ENCODE data around the gene IFT27. TPM values are rescaled to one million over a fixed set of nuclear protein-coding genes. Genes with fewer than 3 reads are reported as not detected.
"Not testable (repeated sequence)": the region's sequence is repeated elsewhere in the genome, so short reads cannot be mapped to it uniquely, and the experiment has no call there.

IFT27 gene
- total and polyA plus RNA-seq, 12 donors, result 19.6 to 63.6 (median 26.3) TPM

DNA sequence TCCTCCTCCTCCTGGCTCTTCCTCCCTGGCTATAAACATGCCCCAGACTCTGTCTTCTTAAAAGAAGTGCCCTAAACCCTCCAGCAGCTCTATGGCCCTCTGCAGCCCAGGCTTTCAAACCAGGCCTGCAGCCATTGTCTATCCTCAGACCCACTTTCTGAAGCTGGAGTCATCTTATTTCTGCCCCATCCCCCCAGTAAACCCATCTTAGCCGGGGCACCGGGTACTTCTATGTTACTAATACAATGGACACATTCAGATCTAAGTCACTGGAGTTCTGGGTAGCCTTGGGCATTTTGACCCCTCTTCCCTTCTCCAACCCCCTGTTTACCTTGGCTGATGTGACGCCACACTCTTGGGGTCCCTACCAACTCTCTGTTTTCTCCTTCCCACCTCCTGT lies 42.6 kb downstream of the IFT27 start:
- H3K4me1 ChIP-seq, result peaks cover 0 to 11% (median 0%) of the 10 kb centered on the region in 9 donors
- no peak overlapping the region for H3K27ac ChIP-seq
- ATAC-seq (no peak), DNase-seq (no peak)
- H3K36me3 ChIP-seq, result no peaks in the 10 kb centered on the region
- intact Hi-C loops (cut with DNase I), result no loop called here
- H3K4me3 ChIP-seq, result no peak overlapping the region
- peaks cover 0 to 57% (median 34%) of the 10 kb centered on the region in 7 donors for H3K27me3 ChIP-seq
- TF ChIP-seq, protein P1, sequence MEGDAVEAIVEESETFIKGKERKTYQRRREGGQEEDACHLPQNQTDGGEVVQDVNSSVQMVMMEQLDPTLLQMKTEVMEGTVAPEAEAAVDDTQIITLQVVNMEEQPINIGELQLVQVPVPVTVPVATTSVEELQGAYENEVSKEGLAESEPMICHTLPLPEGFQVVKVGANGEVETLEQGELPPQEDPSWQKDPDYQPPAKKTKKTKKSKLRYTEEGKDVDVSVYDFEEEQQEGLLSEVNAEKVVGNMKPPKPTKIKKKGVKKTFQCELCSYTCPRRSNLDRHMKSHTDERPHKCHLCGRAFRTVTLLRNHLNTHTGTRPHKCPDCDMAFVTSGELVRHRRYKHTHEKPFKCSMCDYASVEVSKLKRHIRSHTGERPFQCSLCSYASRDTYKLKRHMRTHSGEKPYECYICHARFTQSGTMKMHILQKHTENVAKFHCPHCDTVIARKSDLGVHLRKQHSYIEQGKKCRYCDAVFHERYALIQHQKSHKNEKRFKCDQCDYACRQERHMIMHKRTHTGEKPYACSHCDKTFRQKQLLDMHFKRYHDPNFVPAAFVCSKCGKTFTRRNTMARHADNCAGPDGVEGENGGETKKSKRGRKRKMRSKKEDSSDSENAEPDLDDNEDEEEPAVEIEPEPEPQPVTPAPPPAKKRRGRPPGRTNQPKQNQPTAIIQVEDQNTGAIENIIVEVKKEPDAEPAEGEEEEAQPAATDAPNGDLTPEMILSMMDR (IDR thresholded peaks at IDR 0.05), result no peak
- no peaks in the 10 kb centered on the region for H3K9me3 ChIP-seq
- 77 to 87% methylated on average over 3 of the region's 3 CpGs for WGBS, 2 donors

DNA sequence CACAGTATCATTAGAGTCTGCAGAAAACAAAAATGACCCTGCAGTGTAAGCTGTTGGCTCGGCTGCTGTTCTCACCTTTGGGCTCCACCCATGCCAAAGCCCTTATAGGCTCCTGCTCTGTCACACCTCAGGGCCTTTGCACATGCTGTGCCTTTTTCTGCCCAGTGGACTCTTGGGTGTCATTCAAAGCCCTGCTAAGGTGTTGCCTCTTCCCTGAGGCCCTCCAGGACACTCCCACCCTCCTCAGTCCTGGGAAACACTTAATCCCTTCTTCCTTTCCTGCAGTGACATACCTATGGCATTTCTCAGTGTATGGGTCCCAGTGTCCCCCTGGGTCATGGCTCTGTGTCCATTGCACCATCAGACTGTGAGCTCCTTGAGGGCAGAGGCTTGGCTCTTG lies 43.3 kb downstream of the IFT27 start:
- DNase-seq (no peak), ATAC-seq (no peak)
- intact Hi-C loops (cut with DNase I), result no loop called here
- Histone ChIP-seq H3K27ac (no peak overlapping the region), H3K27me3 (peaks cover 0 to 57% (median 31%) of the 10 kb centered on the region in 7 donors), H3K4me1 (peaks cover 0 to 11% (median 0%) of the 10 kb centered on the region in 9 donors), H3K36me3 (no peaks in the 10 kb centered on the region), H3K9me3 (no peaks in the 10 kb centered on the region), H3K4me3 (no peak overlapping the region)
- TF ChIP-seq, protein P1 (IDR thresholded peaks at IDR 0.05), result no peak
- 65 to 70% methylated on average over 1 of the region's 1 CpG for WGBS, 2 donors

DNA sequence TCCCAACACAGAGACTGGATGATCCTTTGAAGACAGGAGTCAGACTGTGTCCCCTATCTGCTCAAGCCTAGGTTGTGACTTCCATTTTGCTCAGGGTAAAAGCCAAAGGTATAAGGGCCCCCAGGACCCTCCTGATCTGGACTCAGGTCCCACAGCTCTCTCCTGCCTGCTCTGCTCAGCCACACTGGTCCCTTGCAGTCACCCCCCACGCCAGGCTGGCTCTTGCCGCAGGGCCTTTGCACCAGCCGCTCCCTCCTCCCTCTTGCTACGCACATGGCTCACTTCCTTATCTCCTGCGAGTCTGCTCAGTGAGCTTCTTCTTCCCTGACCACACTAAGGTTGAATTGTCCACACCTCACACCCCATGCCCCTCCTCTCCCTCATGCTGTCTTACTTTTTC lies 44.0 kb downstream of the IFT27 start:
- intact Hi-C loops (cut with DNase I), result no loop called here
- Histone ChIP-seq H3K4me3 (no peak overlapping the region), H3K9me3 (no peaks in the 10 kb centered on the region), H3K36me3 (no peaks in the 10 kb centered on the region), H3K4me1 (peaks cover 0 to 11% (median 0%) of the 10 kb centered on the region in 9 donors), H3K27me3 (peaks cover 0 to 53% (median 30%) of the 10 kb centered on the region in 7 donors), H3K27ac (no peak overlapping the region)
- ATAC-seq (no peak), DNase-seq (no peak)
- TF ChIP-seq, protein P1 (IDR thresholded peaks at IDR 0.05), result no peak
- WGBS, 2 donors, result 78 to 82% methylated on average over 5 of the region's 5 CpGs

DNA sequence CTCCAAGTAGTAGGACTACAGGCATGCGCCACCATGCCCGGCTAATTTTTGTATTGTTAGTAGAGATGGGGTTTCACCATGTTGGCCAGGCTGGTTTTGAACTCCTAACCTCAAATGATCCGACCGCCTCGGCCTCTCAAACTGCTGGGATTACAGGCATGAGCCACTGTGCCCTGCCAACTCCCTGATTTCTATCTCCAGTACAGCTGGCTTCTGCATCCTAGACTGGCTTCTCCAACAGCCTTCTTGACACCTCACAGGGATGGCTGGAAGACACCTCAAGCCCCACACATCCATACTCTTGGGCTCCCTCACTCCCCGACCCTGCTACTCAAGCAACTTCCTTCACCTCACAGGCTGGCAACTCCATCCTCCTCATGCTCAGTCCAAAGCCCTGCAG lies 44.6 kb downstream of the IFT27 start:
- Histone ChIP-seq H3K4me1 (peaks cover 0 to 11% (median 0%) of the 10 kb centered on the region in 9 donors), H3K27me3 (peaks cover 0 to 53% (median 24%) of the 10 kb centered on the region in 7 donors)
- H3K9me3 ChIP-seq; intact Hi-C loops (cut with DNase I); ATAC-seq; H3K27ac ChIP-seq; H3K4me3 ChIP-seq; H3K36me3 ChIP-seq; DNase-seq: not testable (repeated sequence)
- 83 to 88% methylated on average over 6 of the region's 6 CpGs for WGBS, 2 donors

DNA sequence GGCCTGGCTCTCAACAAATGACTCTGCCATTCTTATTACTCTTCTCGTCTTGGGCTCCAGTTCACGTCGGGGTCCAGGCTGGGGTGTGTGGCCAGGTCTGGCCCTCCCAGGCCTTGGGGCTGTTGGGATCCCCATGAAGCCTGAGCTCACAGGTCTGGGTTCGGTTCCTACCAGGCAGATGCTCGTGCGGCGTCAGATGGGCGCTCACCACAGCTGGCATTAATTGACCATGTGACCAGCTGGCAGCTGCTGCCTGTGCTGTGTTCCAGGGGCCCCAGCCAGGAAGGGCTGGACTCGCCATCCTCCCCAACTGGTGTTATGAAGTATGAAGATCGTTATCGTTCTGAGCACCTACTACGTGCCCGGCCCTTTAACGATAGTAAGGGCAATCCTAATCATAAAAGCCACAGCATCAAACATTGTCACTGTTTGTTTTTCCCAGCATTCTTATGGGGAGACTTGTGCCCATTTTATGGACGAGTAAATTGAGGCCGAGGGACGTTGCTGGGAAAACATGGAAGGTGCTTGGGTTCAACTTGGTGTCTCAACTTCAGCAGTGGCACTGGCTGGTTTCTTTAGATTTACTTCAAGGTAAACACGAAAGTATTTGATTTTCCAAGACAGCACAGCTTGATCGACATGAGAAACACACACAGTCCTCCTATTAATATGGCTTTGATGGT lies 45.6 kb downstream of the IFT27 start:
- no peak overlapping the region for H3K27ac ChIP-seq
- 87 to 93% methylated on average over 19 of the region's 19 CpGs for WGBS, 2 donors
- no peak overlapping the region for H3K4me3 ChIP-seq
- H3K4me1 ChIP-seq, result peaks cover 0 to 11% (median 0%) of the 10 kb centered on the region in 9 donors
- DNase-seq (no peak), ATAC-seq (no peak)
- no peaks in the 10 kb centered on the region for H3K36me3 ChIP-seq
- TF ChIP-seq, protein P1 (IDR thresholded peaks at IDR 0.05), result no peak
- H3K27me3 ChIP-seq, result peaks cover 0 to 54% (median 30%) of the 10 kb centered on the region in 7 donors
- H3K9me3 ChIP-seq, result no peaks in the 10 kb centered on the region
- intact Hi-C loops (cut with DNase I), result no loop called here

Measured in heart right ventricle (tissue), 16 donors.